Karpas-422 (cell line): ENCODE results near the gene STX10. TPM values are rescaled to one million over a fixed set of nuclear protein-coding genes. Genes with fewer than 3 reads are reported as not detected.
"Not testable (repeated sequence)": the region's sequence is repeated elsewhere in the genome, so short reads cannot be mapped to it uniquely, and the experiment has no call there.

ENCODE experiments used
- DNase-seq: peaks from one replicate; pipeline ENCODE4 v3.0.0-alpha.2; 2015
- H2AFZ ChIP-seq: fragments of 200-600 bp; sonication (generic); 2 replicates; pipeline ENCODE4 v1.6.1; 2014; ENCODE audit warnings: antibody characterized with exemption, low read length, mixed read lengths
- H3K27ac ChIP-seq: fragments of 200-600 bp; sonication (generic); 2 replicates; pipeline ENCODE4 v1.5.1; 2014; ENCODE audit warnings: mild to moderate bottlenecking, low read length, moderate library complexity
- H3K27me3 ChIP-seq: fragments of 200-600 bp; sonication (generic); 2 replicates; pipeline ENCODE4 v1.6.1; 2014; ENCODE audit warnings: low read length, mixed read lengths
- H3K36me3 ChIP-seq: fragments of 200-600 bp; sonication (generic); 2 replicates; pipeline ENCODE4 v1.6.1; 2014; ENCODE audit warnings: low read length, mixed read lengths; ENCODE audit not compliant: insufficient read depth
- H3K4me1 ChIP-seq: fragments of 200-600 bp; sonication (generic); 2 replicates; pipeline ENCODE4 v1.6.1; 2014; ENCODE audit warnings: mild to moderate bottlenecking, low read length, mixed read lengths
- H3K4me2 ChIP-seq: fragments of 200-600 bp; sonication (generic); 2 replicates; pipeline ENCODE4 v1.6.1; 2014; ENCODE audit warnings: low read length, low read depth, mild to moderate bottlenecking; ENCODE audit not compliant: poor library complexity, severe bottlenecking
- H3K4me3 ChIP-seq: fragments of 200-600 bp; sonication (generic); 2 replicates; pipeline ENCODE4 v1.5.1; 2014; ENCODE audit warnings: mild to moderate bottlenecking, antibody characterized with exemption, low read length, mixed read lengths
- H3K79me2 ChIP-seq: fragments of 200-600 bp; sonication (generic); 2 replicates; pipeline ENCODE4 v1.6.1; 2014; ENCODE audit warnings: mild to moderate bottlenecking, low read length, mixed read lengths
- H3K9ac ChIP-seq: fragments of 200-600 bp; sonication (generic); 2 replicates; pipeline ENCODE4 v1.6.0; 2014; ENCODE audit warnings: low read length
- H3K9me2 ChIP-seq: fragments of 200-600 bp; sonication (generic), shearing (Covaris generic); replicated peaks from 2 replicates; pipeline ENCODE4 v1.6.0; 2014; ENCODE audit warnings: mild to moderate bottlenecking, low read length, moderate library complexity; ENCODE audit not compliant: insufficient read depth
- H3K9me3 ChIP-seq: fragments of 300-700, 200-600 bp; sonication (generic); 2 replicates; pipeline ENCODE4 v1.6.1; 2014; ENCODE audit warnings: low read length, mixed read lengths
- H4K20me1 ChIP-seq: fragments of 200-600 bp; sonication (generic); 2 replicates; pipeline ENCODE4 v1.6.1; 2014; ENCODE audit warnings: mild to moderate bottlenecking, antibody characterized with exemption, low read length, low read depth; ENCODE audit not compliant: insufficient read depth
- total RNA-seq: library from RNA; depleted of rRNA; stranded (reverse); fragments of >200 nt; shearing (Covaris generic); gene quantifications from 2 replicates; pipeline ENCODE4 v1.2.3, GENCODE V29; 2014; ENCODE audit warnings: low replicate concordance

The STX10 gene
- total RNA-seq, 1 experiment from 2014 or later = 47.0 TPM

DNA sequence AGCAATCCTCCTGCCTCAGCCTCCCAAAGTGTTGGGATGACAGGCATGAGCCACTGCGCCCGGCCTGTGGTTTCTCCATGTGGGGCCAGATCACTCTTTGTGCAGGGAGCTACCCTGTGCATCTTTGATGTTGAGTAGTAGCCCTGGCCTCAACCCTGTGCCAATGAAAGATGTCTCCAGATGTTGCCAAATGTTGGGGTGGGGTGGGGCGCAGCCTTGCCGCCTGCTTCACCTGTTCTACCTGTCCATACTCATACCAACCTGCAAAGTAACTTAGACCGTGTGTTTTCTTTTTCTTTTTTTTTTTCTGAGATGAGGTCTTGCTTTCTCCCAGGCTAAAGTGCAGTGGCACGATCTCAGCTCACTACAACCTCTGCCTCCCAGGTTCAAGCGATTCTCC lies 21.0 kb upstream of the STX10 start:
- no peaks in the 10 kb centered on the region for H4K20me1 ChIP-seq
- H3K36me3 ChIP-seq = no peaks in the 10 kb centered on the region
- no peak overlapping the region for H2AFZ ChIP-seq
- no peak overlapping the region for H3K27ac ChIP-seq
- no peaks in the 10 kb centered on the region for H3K4me1 ChIP-seq
- H3K4me3 ChIP-seq = no peak overlapping the region
- H3K79me2 ChIP-seq = no peaks in the 10 kb centered on the region
- H3K9me2 ChIP-seq = no peaks in the 10 kb centered on the region
- no peak for DNase-seq
- no peaks in the 10 kb centered on the region for H3K27me3 ChIP-seq
- H3K9ac ChIP-seq = no peak overlapping the region
- no peak overlapping the region for H3K4me2 ChIP-seq
- H3K9me3 ChIP-seq = no peaks in the 10 kb centered on the region

- no peaks in the 10 kb centered on the region for H3K4me1 ChIP-seq
- no peaks in the 10 kb centered on the region for H3K9me2 ChIP-seq
- H3K27me3 ChIP-seq = no peaks in the 10 kb centered on the region
- no peak overlapping the region for H2AFZ ChIP-seq
- H3K9me3 ChIP-seq = no peaks in the 10 kb centered on the region
- H3K4me3 ChIP-seq = no peak overlapping the region
- no peak overlapping the region for H3K27ac ChIP-seq
- H3K4me2 ChIP-seq = no peak overlapping the region
- H4K20me1 ChIP-seq = no peaks in the 10 kb centered on the region
- DNase-seq = peak; percentile 19
- no peaks in the 10 kb centered on the region for H3K79me2 ChIP-seq
- no peak overlapping the region for H3K9ac ChIP-seq
- no peaks in the 10 kb centered on the region for H3K36me3 ChIP-seq
Measured at GRCh38 chr19:13169769-13170168, 19.6 kb upstream of the STX10 start.

DNA sequence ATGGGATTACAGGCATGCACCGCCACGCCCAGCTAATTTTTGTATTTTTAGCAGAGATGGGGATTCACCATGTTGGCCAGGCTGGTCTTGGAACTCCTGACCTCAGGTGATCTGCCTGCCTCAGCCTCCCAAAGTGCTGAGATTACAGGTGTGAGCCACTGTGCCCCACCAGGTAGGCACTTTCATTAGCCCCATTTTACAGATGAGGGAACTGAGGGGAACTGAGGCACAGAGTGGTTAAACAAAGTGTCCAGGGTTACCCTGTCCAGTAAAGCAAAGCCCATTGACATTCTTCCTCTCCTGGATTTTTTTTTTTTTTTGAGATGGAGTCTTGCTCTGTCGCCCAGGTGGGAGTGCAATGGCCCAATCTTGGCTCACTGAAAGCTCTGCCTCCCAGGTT lies 16.0 kb upstream of the STX10 start:
- peak; percentile 10 for DNase-seq
- not testable (repeated sequence) for H3K79me2 ChIP-seq, H2AFZ ChIP-seq, H3K27ac ChIP-seq, H3K9me3 ChIP-seq, H3K27me3 ChIP-seq, H3K4me3 ChIP-seq, H3K4me2 ChIP-seq, H3K9ac ChIP-seq, H4K20me1 ChIP-seq, H3K36me3 ChIP-seq, H3K9me2 ChIP-seq
- H3K4me1 ChIP-seq = peaks cover 30% of the 10 kb centered on the region

- H3K4me1 ChIP-seq = peaks cover 30% of the 10 kb centered on the region
- no peak overlapping the region for H2AFZ ChIP-seq
- no peak overlapping the region for H3K9ac ChIP-seq
- no peak overlapping the region for H3K27ac ChIP-seq
- peak; percentile 32 for DNase-seq
- no peak overlapping the region for H3K4me3 ChIP-seq
- no peaks in the 10 kb centered on the region for H3K79me2 ChIP-seq
- no peaks in the 10 kb centered on the region for H3K9me3 ChIP-seq
- no peaks in the 10 kb centered on the region for H3K9me2 ChIP-seq
- H3K27me3 ChIP-seq = no peaks in the 10 kb centered on the region
- H3K36me3 ChIP-seq = no peaks in the 10 kb centered on the region
- no peak overlapping the region for H3K4me2 ChIP-seq
- no peaks in the 10 kb centered on the region for H4K20me1 ChIP-seq
Measured at GRCh38 chr19:13165162-13165997, 15.2 kb upstream of the STX10 start.

- Histone ChIP-seq H3K4me3 (peak overlapping the region; percentile 54; the same call in 1 of the 2 replicates), H2AFZ (peak overlapping the region; percentile 98), H3K79me2 (no peaks in the 10 kb centered on the region), H3K9me2 (no peaks in the 10 kb centered on the region), H3K36me3 (no peaks in the 10 kb centered on the region), H3K4me1 (peaks cover 30% of the 10 kb centered on the region), H3K4me2 (peak overlapping the region; percentile 77), H3K27me3 (no peaks in the 10 kb centered on the region), H4K20me1 (no peaks in the 10 kb centered on the region), H3K27ac (no peak overlapping the region), H3K9ac (peak overlapping the region; percentile 55), H3K9me3 (no peaks in the 10 kb centered on the region)
- peak; percentile 68 for DNase-seq
Measured at GRCh38 chr19:13164343-13165161, 14.4 kb upstream of the STX10 start.

- Histone ChIP-seq H3K27me3 (no peaks in the 10 kb centered on the region), H4K20me1 (no peaks in the 10 kb centered on the region), H3K4me1 (peaks cover 30% of the 10 kb centered on the region), H2AFZ (peak overlapping the region; percentile 98), H3K4me3 (peak overlapping the region; percentile 58; the same call in 1 of the 2 replicates), H3K9me2 (no peaks in the 10 kb centered on the region), H3K4me2 (peak overlapping the region; percentile 77), H3K9me3 (no peaks in the 10 kb centered on the region), H3K27ac (no peak overlapping the region), H3K36me3 (no peaks in the 10 kb centered on the region), H3K79me2 (no peaks in the 10 kb centered on the region), H3K9ac (peak overlapping the region; percentile 55)
- DNase-seq = peak; percentile 56
Measured at GRCh38 chr19:13163609-13164342, 13.6 kb upstream of the STX10 start.

DNA sequence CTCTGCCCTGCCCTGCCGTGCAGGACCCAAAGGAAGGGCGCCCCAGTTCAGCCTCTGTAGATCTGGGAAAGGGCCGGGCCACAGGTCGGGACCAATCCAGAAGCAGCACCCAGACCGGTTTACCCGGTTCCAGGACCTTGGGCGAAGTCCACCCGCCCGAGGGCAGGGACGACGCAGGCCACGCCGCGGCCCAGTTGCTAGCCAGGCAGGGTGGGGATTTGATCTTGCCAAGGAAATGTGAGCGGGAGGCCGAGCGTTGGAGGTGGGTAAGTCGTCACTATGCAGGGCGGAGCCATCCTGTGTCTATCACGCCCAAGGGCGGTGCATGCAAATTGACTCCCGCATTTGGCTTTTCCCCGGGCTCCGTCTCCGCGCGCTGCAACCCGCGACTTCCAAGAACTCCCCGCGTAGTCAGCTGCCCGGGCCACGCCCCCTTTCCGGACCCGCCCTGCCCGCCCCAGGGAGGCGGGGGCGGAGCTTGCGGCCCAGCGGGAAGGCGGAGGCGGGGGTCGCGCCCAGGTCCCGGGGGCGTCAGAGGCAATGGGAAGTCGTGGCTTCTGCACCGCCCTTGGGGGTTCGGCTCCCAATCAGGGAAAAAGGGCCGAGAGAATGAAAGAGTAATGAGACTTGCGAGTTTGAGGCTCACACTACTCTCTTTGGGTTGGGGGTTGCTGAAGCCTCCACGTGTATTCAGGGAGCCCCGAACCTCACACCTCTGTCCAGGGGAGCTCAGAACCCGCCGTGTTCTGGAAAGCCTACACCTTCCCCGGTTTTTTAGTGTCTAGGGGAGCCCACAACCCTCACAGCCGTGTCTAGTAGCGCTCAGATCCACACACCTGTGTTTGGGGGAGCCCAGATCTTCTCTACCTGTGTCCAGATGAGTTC lies 12.8 kb upstream of the STX10 start:
- Histone ChIP-seq H2AFZ (peak overlapping the region; percentile 88; the same call in 1 of the 2 replicates), H3K9ac (peak overlapping the region; percentile 58), H3K4me2 (peak overlapping the region; percentile 77)

More for the DNA sequence above, 12.8 kb upstream of the STX10 start:
- Histone ChIP-seq H4K20me1 (no peaks in the 10 kb centered on the region), H3K9me3 (no peaks in the 10 kb centered on the region), H3K4me3 (peak overlapping the region; percentile 58), H3K27ac (no peak overlapping the region), H3K79me2 (no peaks in the 10 kb centered on the region), H3K27me3 (no peaks in the 10 kb centered on the region), H3K36me3 (no peaks in the 10 kb centered on the region), H3K9me2 (no peaks in the 10 kb centered on the region), H3K4me1 (peaks cover 30% of the 10 kb centered on the region)
- DNase-seq = peak; percentile 88
